ENCODE data around the gene PCLO.

Gene PCLO

DNA sequence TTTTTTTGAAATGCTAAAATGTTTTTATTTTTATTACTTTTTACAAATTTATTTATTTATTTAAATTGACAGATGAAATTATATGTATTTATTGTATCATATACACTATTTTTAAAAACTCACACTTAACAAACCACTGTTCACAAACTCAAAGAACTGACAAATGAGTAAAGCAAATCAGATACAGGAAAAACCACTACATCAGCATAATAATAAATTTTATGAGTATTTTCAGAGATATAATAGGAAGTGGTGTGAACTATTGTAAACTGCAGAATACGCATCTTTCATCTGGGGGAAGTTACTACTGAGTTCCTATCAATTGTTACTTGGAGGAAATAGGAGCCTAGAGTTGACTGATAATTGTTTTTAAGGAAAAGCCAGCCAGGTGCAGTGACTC lies 150.7 kb downstream of the PCLO start:
- H3K36me3 ChIP-seq (ENCODE audit: control insufficient read depth in 2 of 2, insufficient read depth in 2 of 2, low read length in 2 of 2), result no peaks in the 10 kb centered on the region
- no peak overlapping the region for H3K9ac ChIP-seq (ENCODE audit: low read length in 2 of 2)
- no peaks in the 10 kb centered on the region for H3K9me3 ChIP-seq (ENCODE audit: control insufficient read depth in 2 of 2, low read length in 2 of 2)
- H3K27me3 ChIP-seq (ENCODE audit: control insufficient read depth in 1 of 2, insufficient read depth in 2 of 2, low read length in 2 of 2), result no peaks in the 10 kb centered on the region
- H3K4me3 ChIP-seq (ENCODE audit: low read length in 2 of 2), result no peak overlapping the region
- H3K27ac ChIP-seq (ENCODE audit: low read length), result no peak overlapping the region
- no peaks in the 10 kb centered on the region for H3K4me1 ChIP-seq (ENCODE audit: control insufficient read depth, insufficient read depth, low read length)

DNA sequence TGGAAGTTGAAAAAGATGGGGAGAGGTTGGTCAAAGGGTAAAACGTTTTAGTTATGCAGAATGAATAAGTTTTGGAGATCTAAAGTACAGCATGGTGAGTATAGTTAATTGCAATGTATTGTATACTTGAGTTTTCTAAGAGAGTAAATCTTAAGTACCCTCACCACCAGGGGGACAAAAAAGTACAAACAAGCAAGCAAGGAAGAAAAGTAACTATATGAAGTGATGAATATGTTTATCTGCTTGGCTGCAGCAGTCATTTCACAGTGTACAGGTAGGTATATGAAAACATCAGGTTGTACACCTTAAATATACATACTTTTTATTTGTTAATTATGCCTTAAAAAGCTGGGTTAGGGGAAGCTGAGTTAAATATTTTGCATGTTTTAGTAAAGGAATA lies 157.3 kb downstream of the PCLO start:
- H3K27me3 ChIP-seq (ENCODE audit: control insufficient read depth in 1 of 2, insufficient read depth in 2 of 2, low read length in 2 of 2), result no peaks in the 10 kb centered on the region
- no peaks in the 10 kb centered on the region for H3K36me3 ChIP-seq (ENCODE audit: control insufficient read depth in 2 of 2, insufficient read depth in 2 of 2, low read length in 2 of 2)
- no peak overlapping the region for H3K9ac ChIP-seq (ENCODE audit: low read length in 2 of 2)
- H3K27ac ChIP-seq (ENCODE audit: low read length), result no peak overlapping the region
- peaks cover 0 to 1% of the 10 kb centered on the region in 2 donors for H3K9me3 ChIP-seq (ENCODE audit: control insufficient read depth in 2 of 2, low read length in 2 of 2)
- H3K4me1 ChIP-seq (ENCODE audit: control insufficient read depth, insufficient read depth, low read length), result no peaks in the 10 kb centered on the region
- H3K4me3 ChIP-seq (ENCODE audit: low read length in 2 of 2), result no peak overlapping the region

DNA sequence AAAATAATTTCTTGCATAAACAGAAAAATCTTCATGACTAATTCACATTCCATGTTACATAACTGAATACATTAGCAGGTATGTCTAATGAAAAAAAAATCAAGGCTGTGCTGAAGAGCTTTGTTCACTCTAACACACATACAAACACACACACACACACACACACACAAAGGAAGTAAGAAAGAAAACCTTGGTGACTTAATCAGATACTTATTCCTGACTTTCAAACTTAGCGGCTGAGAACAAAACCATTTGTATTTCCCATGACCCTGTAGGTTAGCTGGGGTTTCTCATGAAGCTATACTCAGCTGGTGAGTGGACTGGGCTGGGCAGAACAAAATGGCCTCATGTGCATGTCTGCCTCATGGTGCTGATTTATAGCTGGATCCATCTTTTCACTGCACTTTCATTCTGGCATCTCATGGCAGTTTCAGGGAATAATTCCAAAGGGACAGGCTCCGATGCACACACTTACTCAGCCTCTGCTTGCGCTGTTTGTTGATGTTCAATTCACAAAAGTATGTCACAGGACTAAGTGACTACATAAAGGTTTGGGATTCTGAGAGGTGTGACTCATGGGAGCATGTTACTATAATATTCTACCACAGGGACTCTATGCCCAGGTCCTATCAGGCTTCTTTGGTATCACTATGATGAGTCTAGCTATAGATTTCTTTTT lies 161.2 kb downstream of the PCLO start:
- Histone ChIP-seq H3K36me3 (ENCODE audit: control insufficient read depth in 2 of 2, insufficient read depth in 2 of 2, low read length in 2 of 2) (no peaks in the 10 kb centered on the region), H3K27me3 (ENCODE audit: control insufficient read depth in 1 of 2, insufficient read depth in 2 of 2, low read length in 2 of 2) (no peaks in the 10 kb centered on the region), H3K27ac (ENCODE audit: low read length) (no peak overlapping the region), H3K4me3 (ENCODE audit: low read length in 2 of 2) (no peak overlapping the region), H3K4me1 (ENCODE audit: control insufficient read depth, insufficient read depth, low read length) (no peaks in the 10 kb centered on the region), H3K9me3 (ENCODE audit: control insufficient read depth in 2 of 2, low read length in 2 of 2) (peaks cover 0 to 2% of the 10 kb centered on the region in 2 donors), H3K9ac (ENCODE audit: low read length in 2 of 2) (no peak overlapping the region)

DNA sequence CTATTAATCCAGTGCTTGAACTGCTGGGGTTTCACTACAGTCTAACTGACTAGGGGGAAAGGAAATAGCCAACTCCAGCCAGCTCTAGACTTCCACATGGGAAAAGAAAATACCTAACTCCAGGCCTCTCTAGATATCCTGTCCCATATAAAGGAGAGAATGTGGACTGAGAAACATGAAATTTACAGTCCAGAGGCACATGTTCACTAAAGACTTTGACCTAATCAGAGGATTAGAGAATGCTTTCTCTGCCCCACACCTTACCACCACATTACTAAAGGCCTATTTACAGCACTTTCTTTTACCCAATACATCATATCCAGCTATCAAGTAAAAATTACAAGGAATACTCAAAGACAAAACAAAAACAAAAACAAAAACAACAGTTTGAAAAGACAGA lies 164.2 kb downstream of the PCLO start:
- Histone ChIP-seq H3K9ac (ENCODE audit: low read length in 2 of 2) (no peak overlapping the region), H3K9me3 (ENCODE audit: control insufficient read depth in 2 of 2, low read length in 2 of 2) (peaks cover 0 to 2% of the 10 kb centered on the region in 2 donors), H3K4me1 (ENCODE audit: control insufficient read depth, insufficient read depth, low read length) (no peaks in the 10 kb centered on the region), H3K27me3 (ENCODE audit: control insufficient read depth in 1 of 2, insufficient read depth in 2 of 2, low read length in 2 of 2) (no peaks in the 10 kb centered on the region), H3K27ac (ENCODE audit: low read length) (no peak overlapping the region), H3K4me3 (ENCODE audit: low read length in 2 of 2) (no peak overlapping the region), H3K36me3 (ENCODE audit: control insufficient read depth in 2 of 2, insufficient read depth in 2 of 2, low read length in 2 of 2) (no peaks in the 10 kb centered on the region)

DNA sequence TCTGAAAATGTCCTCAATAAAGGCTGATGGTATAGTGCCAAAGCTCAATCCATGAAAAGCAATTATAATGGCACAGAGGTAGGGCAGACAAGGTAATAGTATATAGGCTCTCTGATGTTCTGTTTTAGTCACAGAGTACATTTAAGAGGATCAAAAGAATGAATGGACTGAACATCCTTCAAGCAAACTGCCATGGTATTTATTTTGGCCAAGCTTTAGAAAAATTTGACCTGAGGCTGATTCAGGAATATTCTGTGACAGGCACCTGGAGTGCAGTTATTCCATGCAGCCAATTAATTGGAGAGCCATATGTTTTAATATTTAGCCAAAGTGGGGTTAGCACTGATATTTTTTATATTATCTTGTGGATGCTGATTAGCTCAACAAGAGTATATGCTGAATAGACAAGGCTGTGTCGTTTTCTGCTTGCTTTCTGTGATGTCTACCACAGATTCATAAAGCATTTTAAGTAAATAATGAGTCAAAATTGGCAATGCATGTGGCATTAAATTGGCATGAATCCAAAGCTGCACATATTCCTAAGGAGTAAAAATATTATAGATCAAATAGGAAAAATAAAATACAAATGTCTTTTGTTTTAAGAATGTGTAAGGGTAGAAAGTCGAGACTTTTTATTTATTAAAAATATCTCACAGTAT lies 177.4 kb downstream of the PCLO start:
- H3K4me3 ChIP-seq (ENCODE audit: low read length in 2 of 2), result no peak overlapping the region
- no peak overlapping the region for H3K9ac ChIP-seq (ENCODE audit: low read length in 2 of 2)
- H3K27ac ChIP-seq (ENCODE audit: low read length), result no peak overlapping the region
- no peaks in the 10 kb centered on the region for H3K4me1 ChIP-seq (ENCODE audit: control insufficient read depth, insufficient read depth, low read length)
- H3K27me3 ChIP-seq (ENCODE audit: control insufficient read depth in 1 of 2, insufficient read depth in 2 of 2, low read length in 2 of 2), result no peaks in the 10 kb centered on the region
- no peaks in the 10 kb centered on the region for H3K36me3 ChIP-seq (ENCODE audit: control insufficient read depth in 2 of 2, insufficient read depth in 2 of 2, low read length in 2 of 2)
- H3K9me3 ChIP-seq (ENCODE audit: control insufficient read depth in 2 of 2, low read length in 2 of 2), result no peaks in the 10 kb centered on the region

DNA sequence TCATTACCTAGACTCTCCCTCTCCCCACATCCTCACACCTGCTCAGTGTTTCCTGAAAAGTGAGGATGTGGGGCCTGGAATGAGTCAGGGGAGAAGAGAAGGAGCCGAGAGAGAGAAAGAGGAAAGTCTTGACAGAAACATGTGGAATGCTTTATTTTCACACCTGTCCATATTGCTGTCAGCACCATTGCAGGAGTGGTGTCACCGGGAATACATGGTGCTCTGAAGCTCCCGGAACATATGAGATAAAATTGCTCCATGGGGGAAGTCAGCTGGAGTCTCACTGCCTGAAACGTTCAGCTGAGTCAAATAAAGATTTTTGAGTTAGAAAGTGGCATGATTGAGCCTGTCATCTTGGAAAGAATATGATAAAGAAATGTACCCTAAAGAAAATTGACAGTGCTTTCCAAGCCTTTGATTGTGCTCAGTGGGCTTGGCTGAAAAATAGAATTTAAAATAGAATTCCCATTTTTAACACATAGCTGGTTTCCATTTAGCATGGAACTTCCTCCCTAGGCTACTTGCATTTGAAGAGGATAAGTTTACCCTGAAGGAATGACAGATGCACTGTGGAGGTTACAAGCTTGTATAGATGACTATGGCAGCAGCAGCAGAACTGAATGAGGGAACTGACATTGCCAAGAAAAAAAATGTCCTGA lies 182.4 kb downstream of the PCLO start:
- no peak overlapping the region for H3K4me3 ChIP-seq (ENCODE audit: low read length in 2 of 2)
- H3K9me3 ChIP-seq (ENCODE audit: control insufficient read depth in 2 of 2, low read length in 2 of 2), result no peaks in the 10 kb centered on the region
- H3K27me3 ChIP-seq (ENCODE audit: control insufficient read depth in 1 of 2, insufficient read depth in 2 of 2, low read length in 2 of 2), result no peaks in the 10 kb centered on the region
- H3K36me3 ChIP-seq (ENCODE audit: control insufficient read depth in 2 of 2, insufficient read depth in 2 of 2, low read length in 2 of 2), result no peaks in the 10 kb centered on the region
- no peak overlapping the region for H3K9ac ChIP-seq (ENCODE audit: low read length in 2 of 2)
- no peaks in the 10 kb centered on the region for H3K4me1 ChIP-seq (ENCODE audit: control insufficient read depth, insufficient read depth, low read length)
- no peak overlapping the region for H3K27ac ChIP-seq (ENCODE audit: low read length)

- Histone ChIP-seq H3K9ac (ENCODE audit: low read length in 2 of 2) (no peak overlapping the region), H3K27ac (ENCODE audit: low read length) (no peak overlapping the region), H3K36me3 (ENCODE audit: control insufficient read depth in 2 of 2, insufficient read depth in 2 of 2, low read length in 2 of 2) (no peaks in the 10 kb centered on the region), H3K9me3 (ENCODE audit: control insufficient read depth in 2 of 2, low read length in 2 of 2) (no peaks in the 10 kb centered on the region), H3K4me1 (ENCODE audit: control insufficient read depth, insufficient read depth, low read length) (no peaks in the 10 kb centered on the region), H3K4me3 (ENCODE audit: low read length in 2 of 2) (no peak overlapping the region), H3K27me3 (ENCODE audit: control insufficient read depth in 1 of 2, insufficient read depth in 2 of 2, low read length in 2 of 2) (no peaks in the 10 kb centered on the region)
Observed at GRCh38 chr7:82975811-82976468, 186.7 kb downstream of the PCLO start.

GRCh38 chr7:82972135-82972534 lies 190.5 kb downstream of the PCLO start:
- Histone ChIP-seq H3K27ac (ENCODE audit: low read length) (no peak overlapping the region), H3K27me3 (ENCODE audit: control insufficient read depth in 1 of 2, insufficient read depth in 2 of 2, low read length in 2 of 2) (no peaks in the 10 kb centered on the region), H3K9ac (ENCODE audit: low read length in 2 of 2) (no peak overlapping the region), H3K9me3 (ENCODE audit: control insufficient read depth in 2 of 2, low read length in 2 of 2) (no peaks in the 10 kb centered on the region), H3K36me3 (ENCODE audit: control insufficient read depth in 2 of 2, insufficient read depth in 2 of 2, low read length in 2 of 2) (no peaks in the 10 kb centered on the region), H3K4me3 (ENCODE audit: low read length in 2 of 2) (no peak overlapping the region), H3K4me1 (ENCODE audit: control insufficient read depth, insufficient read depth, low read length) (no peaks in the 10 kb centered on the region)

DNA sequence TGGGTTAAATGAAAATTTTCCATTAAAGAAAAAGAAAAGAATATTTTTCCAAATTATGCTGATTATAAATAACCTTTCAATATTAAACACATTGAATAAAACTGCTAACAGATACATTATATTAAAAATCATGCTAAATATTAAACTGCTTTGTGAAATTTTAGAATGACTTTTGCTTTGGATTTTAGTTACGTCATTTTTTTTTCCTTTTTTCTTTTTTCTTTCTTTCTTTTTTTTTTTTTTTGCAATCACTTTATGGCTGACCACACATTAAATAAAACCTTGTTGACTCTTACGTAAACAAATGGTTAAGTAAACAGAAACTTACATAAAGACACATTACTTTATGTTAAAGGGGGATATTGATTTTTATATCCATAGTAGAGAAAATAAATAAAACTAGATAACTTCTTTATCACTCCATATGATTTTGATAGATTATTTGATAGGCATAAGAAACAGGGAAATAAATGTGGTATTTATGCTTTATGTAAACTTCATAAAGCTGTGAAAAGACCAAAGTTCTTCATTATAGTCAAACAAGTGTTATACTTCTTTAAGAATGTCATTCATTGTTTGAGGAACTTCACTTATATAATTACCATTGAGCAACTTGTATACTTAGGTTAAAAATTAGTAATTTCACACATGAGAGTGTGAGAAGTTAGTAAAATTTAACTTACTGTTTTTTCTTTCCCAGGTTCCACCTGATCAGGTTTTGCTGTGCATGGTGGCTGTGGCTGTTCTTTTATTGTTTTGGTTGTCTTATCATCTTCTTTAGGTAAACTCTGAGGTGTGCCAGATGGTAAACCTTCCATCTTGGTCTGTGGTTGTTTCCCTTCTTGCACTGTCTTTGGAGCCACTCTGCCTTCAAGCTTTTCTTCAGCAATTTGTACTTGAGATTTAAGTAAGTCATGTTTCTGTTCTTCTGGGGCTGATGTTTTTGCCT lies 197.3 kb downstream of the PCLO start:
- no peaks in the 10 kb centered on the region for H3K27me3 ChIP-seq (ENCODE audit: control insufficient read depth in 1 of 2, insufficient read depth in 2 of 2, low read length in 2 of 2)
- H3K36me3 ChIP-seq (ENCODE audit: control insufficient read depth in 2 of 2, insufficient read depth in 2 of 2, low read length in 2 of 2), result no peaks in the 10 kb centered on the region
- no peaks in the 10 kb centered on the region for H3K9me3 ChIP-seq (ENCODE audit: control insufficient read depth in 2 of 2, low read length in 2 of 2)

More for the DNA sequence above, 197.3 kb downstream of the PCLO start:
- Histone ChIP-seq H3K4me1 (ENCODE audit: control insufficient read depth, insufficient read depth, low read length) (no peaks in the 10 kb centered on the region), H3K27ac (ENCODE audit: low read length) (no peak overlapping the region), H3K9ac (ENCODE audit: low read length in 2 of 2) (no peak overlapping the region), H3K4me3 (ENCODE audit: low read length in 2 of 2) (no peak overlapping the region)
